Measurements from ENCODE around the gene GPR149.

GPR149 gene

GRCh38 chr3:154389861-154390260 lies 40.1 kb downstream of the GPR149 start:
- Mint-ChIP-seq H3K9me3 (peaks cover 0 to 3% of the 10 kb centered on the region in 2 donors), H3K27me3 (peaks cover 3 to 5% of the 10 kb centered on the region in 2 donors), H3K27ac (no peak overlapping the region), H3K4me1 (no peaks in the 10 kb centered on the region), H3K4me3 (no peak overlapping the region), H3K36me3 (no peaks in the 10 kb centered on the region)
- DNase-seq (no peak), ATAC-seq (replicated peaks) (no peak)

GRCh38 chr3:154384479-154384878 lies 45.5 kb downstream of the GPR149 start:
- ATAC-seq (replicated peaks) (no peak), DNase-seq (no peak)
- H3K4me3 Mint-ChIP-seq: no peak overlapping the region
- peaks cover 0 to 3% of the 10 kb centered on the region in 2 donors for H3K27me3 Mint-ChIP-seq
- H3K36me3 Mint-ChIP-seq: no peaks in the 10 kb centered on the region
- H3K9me3 Mint-ChIP-seq: no peaks in the 10 kb centered on the region
- no peaks in the 10 kb centered on the region for H3K4me1 Mint-ChIP-seq
- no peak overlapping the region for H3K27ac Mint-ChIP-seq

GRCh38 chr3:154378311-154378710 lies 51.7 kb downstream of the GPR149 start:
- no peaks in the 10 kb centered on the region for H3K27me3 Mint-ChIP-seq
- DNase-seq: no peak
- H3K9me3 Mint-ChIP-seq: no peaks in the 10 kb centered on the region

GRCh38 chr3:154367221-154367620 lies 62.8 kb downstream of the GPR149 start:
- ATAC-seq (replicated peaks): no peak
- H3K9me3 Mint-ChIP-seq: peaks cover 3 to 5% of the 10 kb centered on the region in 2 donors
- no peak for DNase-seq
- no peaks in the 10 kb centered on the region for H3K4me1 Mint-ChIP-seq
- no peaks in the 10 kb centered on the region for H3K36me3 Mint-ChIP-seq
- H3K27me3 Mint-ChIP-seq: no peaks in the 10 kb centered on the region
- no peak overlapping the region for H3K4me3 Mint-ChIP-seq
- H3K27ac Mint-ChIP-seq: no peak overlapping the region

More at GRCh38 chr3:154378311-154378710, 51.7 kb downstream of the GPR149 start:
- H3K4me1 Mint-ChIP-seq: no peaks in the 10 kb centered on the region
- ATAC-seq (replicated peaks): no peak
- no peak overlapping the region for H3K27ac Mint-ChIP-seq
- no peak overlapping the region for H3K4me3 Mint-ChIP-seq
- no peaks in the 10 kb centered on the region for H3K36me3 Mint-ChIP-seq

GRCh38 chr3:154364849-154365248 lies 65.1 kb downstream of the GPR149 start:
- no peak for DNase-seq
- Mint-ChIP-seq H3K36me3 (no peaks in the 10 kb centered on the region), H3K27ac (no peak overlapping the region), H3K27me3 (no peaks in the 10 kb centered on the region), H3K4me1 (no peaks in the 10 kb centered on the region), H3K9me3 (peaks cover 3 to 5% of the 10 kb centered on the region in 2 donors), H3K4me3 (no peak overlapping the region)
- ATAC-seq (replicated peaks): no peak

- DNase-seq (no peak), ATAC-seq (replicated peaks) (no peak)
- peaks cover 6 to 7% of the 10 kb centered on the region in 2 donors for H3K9me3 Mint-ChIP-seq
- H3K4me1 Mint-ChIP-seq: no peaks in the 10 kb centered on the region
- no peak overlapping the region for H3K27ac Mint-ChIP-seq
- peaks cover 0 to under 1% of the 10 kb centered on the region in 2 donors for H3K36me3 Mint-ChIP-seq
- H3K27me3 Mint-ChIP-seq: peaks cover 0 to 2% of the 10 kb centered on the region in 2 donors
- H3K4me3 Mint-ChIP-seq: no peak overlapping the region
These were observed 68.9 kb downstream of the GPR149 start for GRCh38 chr3:154361099-154361498.

- Mint-ChIP-seq H3K9me3 (peaks cover 5 to 7% of the 10 kb centered on the region in 2 donors), H3K4me1 (no peaks in the 10 kb centered on the region), H3K27me3 (peaks cover 10 to 12% of the 10 kb centered on the region in 2 donors), H3K27ac (no peak overlapping the region), H3K4me3 (no peak overlapping the region), H3K36me3 (peaks cover 0 to 2% of the 10 kb centered on the region in 2 donors)
- DNase-seq: no peak
- no peak for ATAC-seq (replicated peaks)
These were observed 74.0 kb downstream of the GPR149 start for GRCh38 chr3:154356009-154356408.

- no peaks in the 10 kb centered on the region for H3K36me3 Mint-ChIP-seq
- DNase-seq: no peak
- H3K27me3 Mint-ChIP-seq: peaks cover 15 to 24% of the 10 kb centered on the region in 2 donors
- H3K4me3 Mint-ChIP-seq: no peak overlapping the region
- no peaks in the 10 kb centered on the region for H3K9me3 Mint-ChIP-seq
- ATAC-seq (replicated peaks): no peak
- H3K27ac Mint-ChIP-seq: no peak overlapping the region
- H3K4me1 Mint-ChIP-seq: no peaks in the 10 kb centered on the region
These were observed 80.8 kb downstream of the GPR149 start for GRCh38 chr3:154349223-154349622.

GRCh38 chr3:154345422-154346122 lies 84.4 kb downstream of the GPR149 start:
- no peaks in the 10 kb centered on the region for H3K4me1 Mint-ChIP-seq
- ATAC-seq (replicated peaks): no peak
- no peak for DNase-seq
- H3K27ac Mint-ChIP-seq: no peak overlapping the region
- H3K36me3 Mint-ChIP-seq: no peaks in the 10 kb centered on the region
- no peaks in the 10 kb centered on the region for H3K9me3 Mint-ChIP-seq
- no peak overlapping the region for H3K4me3 Mint-ChIP-seq
- peaks cover 10 to 16% of the 10 kb centered on the region in 2 donors for H3K27me3 Mint-ChIP-seq

- Mint-ChIP-seq H3K36me3 (no peaks in the 10 kb centered on the region), H3K4me3 (no peak overlapping the region), H3K27me3 (peaks cover 3 to 12% of the 10 kb centered on the region in 2 donors), H3K27ac (no peak overlapping the region), H3K4me1 (no peaks in the 10 kb centered on the region), H3K9me3 (no peaks in the 10 kb centered on the region)
- no peak for ATAC-seq (replicated peaks)
- no peak for DNase-seq
These were observed 91.4 kb downstream of the GPR149 start for GRCh38 chr3:154338570-154338969.

- H3K27me3 Mint-ChIP-seq: peaks cover 3 to 12% of the 10 kb centered on the region in 2 donors
- no peak overlapping the region for H3K4me3 Mint-ChIP-seq
- H3K4me1 Mint-ChIP-seq: no peaks in the 10 kb centered on the region
- H3K9me3 Mint-ChIP-seq: no peaks in the 10 kb centered on the region
- no peak overlapping the region for H3K27ac Mint-ChIP-seq
- no peak for ATAC-seq (replicated peaks)
- no peaks in the 10 kb centered on the region for H3K36me3 Mint-ChIP-seq
- DNase-seq: no peak
These were observed 92.0 kb downstream of the GPR149 start for GRCh38 chr3:154338008-154338407.

- H3K27me3 Mint-ChIP-seq: peaks cover 3 to 14% of the 10 kb centered on the region in 2 donors
- H3K27ac Mint-ChIP-seq: no peak overlapping the region
- no peak for DNase-seq
- H3K36me3 Mint-ChIP-seq: no peaks in the 10 kb centered on the region
- no peaks in the 10 kb centered on the region for H3K9me3 Mint-ChIP-seq
- ATAC-seq (replicated peaks): no peak
- no peaks in the 10 kb centered on the region for H3K4me1 Mint-ChIP-seq
- no peak overlapping the region for H3K4me3 Mint-ChIP-seq
These were observed 95.0 kb downstream of the GPR149 start for GRCh38 chr3:154334973-154335420.

GRCh38 chr3:154327871-154328270 lies 102.1 kb downstream of the GPR149 start:
- no peak overlapping the region for H3K4me3 Mint-ChIP-seq
- H3K27me3 Mint-ChIP-seq: peaks cover 0 to 5% of the 10 kb centered on the region in 2 donors
- H3K27ac Mint-ChIP-seq: no peak overlapping the region
- no peak for ATAC-seq (replicated peaks)
- no peak for DNase-seq
- H3K36me3 Mint-ChIP-seq: no peaks in the 10 kb centered on the region
- H3K4me1 Mint-ChIP-seq: no peaks in the 10 kb centered on the region
- H3K9me3 Mint-ChIP-seq: no peaks in the 10 kb centered on the region

GRCh38 chr3:154324919-154325318 lies 105.1 kb downstream of the GPR149 start:
- Mint-ChIP-seq H3K27ac (peak overlapping the region; percentile 99), H3K36me3 (peaks cover 8 to 9% of the 10 kb centered on the region in 2 donors), H3K27me3 (no peaks in the 10 kb centered on the region), H3K9me3 (peaks cover 0 to 2% of the 10 kb centered on the region in 2 donors), H3K4me1 (peaks cover 6 to 15% of the 10 kb centered on the region in 2 donors), H3K4me3 (peak overlapping the region; percentile 92 to 93)
- ATAC-seq (replicated peaks) (no peak), DNase-seq (no peak)

Data from stimulated activated naive B cell treated with anti-CD40 and anti-IgM and Interleukin-4, amounts not matched to agents 10 μg/mL and 1 μg/mL and 100 μg/mL, for 72 hours (primary cell).